ENCODE measurements around the gene KCNQ5.

GRCh38 chr6:73207221-73207837 lies 585.5 kb downstream of the KCNQ5 start:
- no peak for TF ChIP-seq CTCF (IDR thresholded peaks at IDR 0.05; ENCODE audit: low read length)
- no peak for TF ChIP-seq EZH2 (IDR thresholded peaks at IDR 0.05; ENCODE audit: borderline replicate concordance, low read length)
